NCI-H187 (cell line): ENCODE data around the gene MYOG.

Experiments
- DNase-seq, 2 experiments: peaks; one replicate each; lab custom pipeline; 2025; lab: John Stamatoyannopoulos, UW

The MYOG gene

GRCh38 chr1:203046984-203047630 lies 38.7 kb downstream of the MYOG start:
- no peak for DNase-seq

- DNase-seq, result no peak
These were observed 39.8 kb downstream of the MYOG start for GRCh38 chr1:203045821-203046594.

GRCh38 chr1:203045336-203045735 lies 40.5 kb downstream of the MYOG start:
- DNase-seq, result no peak

- no peak for DNase-seq
These were observed 41.1 kb downstream of the MYOG start for GRCh38 chr1:203044546-203045250.

GRCh38 chr1:203043830-203044545 lies 41.8 kb downstream of the MYOG start:
- DNase-seq, result no peak

- DNase-seq, result no peak
These were observed 44.4 kb downstream of the MYOG start for GRCh38 chr1:203041351-203041932.

GRCh38 chr1:203040513-203041275 lies 45.1 kb downstream of the MYOG start:
- DNase-seq, result no peak

- DNase-seq, result no peak
These were observed 46.0 kb downstream of the MYOG start for GRCh38 chr1:203039609-203040512.

- DNase-seq, result peak; percentile 74 to 80
These were observed 46.8 kb downstream of the MYOG start for GRCh38 chr1:203038891-203039608.

- no peak for DNase-seq
These were observed 47.5 kb downstream of the MYOG start for GRCh38 chr1:203038217-203038741.

- DNase-seq, result no peak
These were observed 48.2 kb downstream of the MYOG start for GRCh38 chr1:203037509-203038190.

- no peak for DNase-seq
These were observed 49.3 kb downstream of the MYOG start for GRCh38 chr1:203036537-203036936.

GRCh38 chr1:203036135-203036534 lies 49.7 kb downstream of the MYOG start:
- no peak for DNase-seq

GRCh38 chr1:203035111-203036000 lies 50.5 kb downstream of the MYOG start:
- DNase-seq, result no peak

GRCh38 chr1:203034422-203035110 lies 51.2 kb downstream of the MYOG start:
- DNase-seq, result no peak

- no peak for DNase-seq
These were observed 51.9 kb downstream of the MYOG start for GRCh38 chr1:203033917-203034316.

- no peak for DNase-seq
These were observed 52.5 kb downstream of the MYOG start for GRCh38 chr1:203033287-203033686.
